ENCODE measurements around the gene LSR. TPM values are rescaled to one million over a fixed set of nuclear protein-coding genes. Genes with fewer than 3 reads are reported as not detected.

Gene LSR
- total and polyA plus RNA-seq, 2 of the 4 experiments (the other 2 are of a cell fraction) = 0.18 to 0.44 TPM

DNA sequence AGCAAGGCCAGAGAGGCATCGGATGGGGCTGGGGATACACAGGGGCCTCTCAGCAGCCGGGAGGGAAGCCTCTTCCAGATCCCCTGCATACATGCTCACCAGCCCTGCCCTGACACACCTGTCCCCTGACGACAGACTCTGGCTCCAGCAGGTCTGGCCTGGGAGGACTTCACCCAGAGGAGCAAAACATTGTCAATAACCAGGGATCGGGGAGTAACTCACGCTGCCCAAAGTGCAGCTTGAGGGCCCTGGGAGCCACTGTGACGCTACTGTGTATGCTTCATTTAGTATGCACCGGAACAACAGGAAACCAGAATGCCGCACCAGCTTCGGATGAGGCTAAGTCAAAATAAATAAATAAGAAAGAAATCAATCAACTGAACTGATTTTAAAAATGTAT is 67.8 kb downstream of the LSR start:
- H2AFZ ChIP-seq (replicated peaks; ENCODE audit: low read length, poor library complexity) = no peak overlapping the region
- H4K91ac ChIP-seq (ENCODE audit: insufficient read depth, low read depth, low read length) = no peak overlapping the region
- H3K56ac ChIP-seq (ENCODE audit: extremely low read depth, insufficient read depth, low read length) = no peak overlapping the region
- no CpG with 5 or more reads among the region's 9 CpGs for WGBS, 2 experiments (ENCODE audit: extremely low coverage in 2 of 2, insufficient read length in 1 of 2)
- H3K4me1 ChIP-seq (ENCODE audit: control insufficient read depth, insufficient read depth, low read length) = peaks cover 5% of the 10 kb centered on the region
- H3K79me1 ChIP-seq (ENCODE audit: low read depth in 1 of 2, low read length in 2 of 2) = no peaks in the 10 kb centered on the region
- no peak overlapping the region for H2AK5ac ChIP-seq (ENCODE audit: low read depth, low read length)
- H3K4ac ChIP-seq (ENCODE audit: low read depth, low read length) = no peak overlapping the region
- DNase-seq (no peak), ATAC-seq (ENCODE audit: low read depth) (no peak)
- no peak overlapping the region for H4K5ac ChIP-seq (ENCODE audit: low read depth, low read length)
- in situ Hi-C loops (cut with MboI; ENCODE audit: low sequenced_read_pairs) = no loop called here
- H3K36me3 ChIP-seq (ENCODE audit: control insufficient read depth, insufficient read depth, low read length) = no peaks in the 10 kb centered on the region
- H3K18ac ChIP-seq (ENCODE audit: low read depth, low read length) = no peak overlapping the region
- H3K9ac ChIP-seq (ENCODE audit: low read depth, low read length) = no peak overlapping the region
- BruUV-seq (replicated peaks) = no TSS peak
- no peak overlapping the region for H3K4me3 ChIP-seq (ENCODE audit: insufficient read depth, low read depth, low read length)
- no peaks in the 10 kb centered on the region for H4K20me1 ChIP-seq (ENCODE audit: insufficient read depth, low read length)
- no peak overlapping the region for H2BK15ac ChIP-seq (ENCODE audit: low read depth, low read length)
- TF ChIP-seq BHLHE40 (IDR thresholded peaks at IDR 0.05; ENCODE audit: low read depth, low read length) (no peak), MAZ (IDR thresholded peaks at IDR 0.05; ENCODE audit: borderline replicate concordance, low read depth, low read length) (no peak), RCOR1 (IDR thresholded peaks at IDR 0.05; ENCODE audit: insufficient replicate concordance, low read length) (no peak), FOS (IDR thresholded peaks at IDR 0.05; ENCODE audit: low read depth, low read length) (no peak), MAFK (IDR thresholded peaks at IDR 0.05; ENCODE audit: low read depth, low read length) (no peak), RAD21 (IDR thresholded peaks at IDR 0.05; ENCODE audit: low read length) (no peak), SMC3 (IDR thresholded peaks at IDR 0.05; ENCODE audit: low read depth, low read length) (no peak), NFE2L2 (IDR thresholded peaks at IDR 0.05; ENCODE audit: low read depth, low read length) (no peak), ELK1 (IDR thresholded peaks at IDR 0.05; ENCODE audit: borderline replicate concordance, low read depth, low read length) (no peak), POLR2A (IDR thresholded peaks at IDR 0.05; ENCODE audit: low read depth, low read length) (no peak), RFX5 (IDR thresholded peaks at IDR 0.05; ENCODE audit: low read depth, low read length) (no peak), USF2 (IDR thresholded peaks at IDR 0.05; ENCODE audit: low read depth, low read length) (no peak), CHD1 (IDR thresholded peaks at IDR 0.05; ENCODE audit: low read depth, low read length) (no peak), MXI1 (IDR thresholded peaks at IDR 0.05; ENCODE audit: borderline replicate concordance, low read depth, low read length) (no peak), CEBPB (IDR thresholded peaks at IDR 0.05; ENCODE audit: low read depth, low read length) (no peak)
- TF ChIP-seq, protein P1, sequence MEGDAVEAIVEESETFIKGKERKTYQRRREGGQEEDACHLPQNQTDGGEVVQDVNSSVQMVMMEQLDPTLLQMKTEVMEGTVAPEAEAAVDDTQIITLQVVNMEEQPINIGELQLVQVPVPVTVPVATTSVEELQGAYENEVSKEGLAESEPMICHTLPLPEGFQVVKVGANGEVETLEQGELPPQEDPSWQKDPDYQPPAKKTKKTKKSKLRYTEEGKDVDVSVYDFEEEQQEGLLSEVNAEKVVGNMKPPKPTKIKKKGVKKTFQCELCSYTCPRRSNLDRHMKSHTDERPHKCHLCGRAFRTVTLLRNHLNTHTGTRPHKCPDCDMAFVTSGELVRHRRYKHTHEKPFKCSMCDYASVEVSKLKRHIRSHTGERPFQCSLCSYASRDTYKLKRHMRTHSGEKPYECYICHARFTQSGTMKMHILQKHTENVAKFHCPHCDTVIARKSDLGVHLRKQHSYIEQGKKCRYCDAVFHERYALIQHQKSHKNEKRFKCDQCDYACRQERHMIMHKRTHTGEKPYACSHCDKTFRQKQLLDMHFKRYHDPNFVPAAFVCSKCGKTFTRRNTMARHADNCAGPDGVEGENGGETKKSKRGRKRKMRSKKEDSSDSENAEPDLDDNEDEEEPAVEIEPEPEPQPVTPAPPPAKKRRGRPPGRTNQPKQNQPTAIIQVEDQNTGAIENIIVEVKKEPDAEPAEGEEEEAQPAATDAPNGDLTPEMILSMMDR (conservative IDR thresholded peaks at IDR 0.05; ENCODE audit: low read depth, low read length) = no peak
- H3K23ac ChIP-seq (ENCODE audit: low read depth, low read length) = no peak overlapping the region
- dilution Hi-C loops (cut with HindIII; ENCODE audit: low sequenced_read_pairs, unreplicated experiment) = no loop called here
- no peak overlapping the region for H2AK9ac ChIP-seq (replicated peaks; ENCODE audit: low read depth, low read length, poor library complexity)
- no peak overlapping the region for H2BK20ac ChIP-seq (ENCODE audit: low read depth, low read length)
- ChIA-PET POLR2A (ENCODE audit: unreplicated experiment) (no interaction called here), CTCF (no interaction called here)
- H3K14ac ChIP-seq (replicated peaks; ENCODE audit: low read depth, low read length) = no peak overlapping the region
- 0 out of 2 replicates have a peak, but pooled peaks cover 5% of the 10 kb centered on the region for H3K9me1 ChIP-seq (ENCODE audit: insufficient read depth, low read length)
- H3K4me2 ChIP-seq (ENCODE audit: low read depth, low read length) = no peak overlapping the region
- no peak overlapping the region for H2BK5ac ChIP-seq (ENCODE audit: low read depth, low read length, poor library complexity, severe bottlenecking)
- no peak overlapping the region for H2BK120ac ChIP-seq (ENCODE audit: low read depth, low read length)
- H3K27me3 ChIP-seq (ENCODE audit: control insufficient read depth, insufficient read depth, low read length) = no peaks in the 10 kb centered on the region; the same call in 1 of the 2 replicates
- H3K27ac ChIP-seq (ENCODE audit: insufficient read depth, low read length) = no peak overlapping the region
- no peak overlapping the region for H4K8ac ChIP-seq (ENCODE audit: low read depth in 2 of 2, low read length in 2 of 2)
- intact Hi-C loops (cut with micrococcal nuclease) = no loop called here
- no peaks in the 10 kb centered on the region for H3K9me3 ChIP-seq (ENCODE audit: control insufficient read depth, insufficient read depth, low read length)

Data from IMR-90 (cell line).